HCT116 (cell line): ENCODE data around the gene OPCML. TPM values are rescaled to one million over a fixed set of nuclear protein-coding genes. Genes with fewer than 3 reads are reported as not detected.

Experiments
- ATAC-seq: fragments of 200-7000 bp; cut with Tn5 transposase; 2 replicates; pipeline ENCODE4 v1.9.1; 2020; ENCODE audit warnings: mild to moderate bottlenecking, moderate library complexity
- BruUV-seq: library from RNA; stranded (reverse); fragments of 400-500 nt; replicated peaks from 2 replicates; lab custom pipeline; 2021; lab: Mats Ljungman, UMichigan
- CTCF ChIA-PET: fragments of 300-600 bp; sonication (Branson Sonifier 250); formaldehyde crosslinking; loops from one replicate; lab custom pipeline; 2021; ENCODE audit warnings: antibody characterized with exemption; lab: Charles Lee
- POLR2A ChIA-PET: fragments of 300-600, 350-600 bp; sonication (Branson Sonifier 250); formaldehyde crosslinking; loops from one replicate; lab custom pipeline; 2021; ENCODE audit warnings: antibody characterized with exemption; lab: Charles Lee
- RAD21 ChIA-PET, 2 experiments: fragments of 300-600 bp; sonication (Branson Sonifier 250); formaldehyde crosslinking; loops; one replicate each; lab custom pipeline; 2023; ENCODE audit warnings: low total read pairs in 2 of 2; ENCODE audit not compliant: uncharacterized antibody in 2 of 2, unreplicated experiment in 2 of 2, low non-redundant PET in 1 of 2; lab: Charles Lee
- DNase-seq: peaks from one replicate; pipeline ENCODE4 v3.0.0-alpha.2; 2010; ENCODE audit warnings: low read depth, low spot score
- H2AFZ ChIP-seq: fragments of 200-600 bp; shearing (Covaris generic), sonication (generic); 2 replicates; pipeline ENCODE4 v1.6.1; 2017; ENCODE audit warnings: low read depth, mixed run types, mixed read lengths, antibody characterized with exemption, low read length; ENCODE audit not compliant: poor library complexity, severe bottlenecking
- H3K27ac ChIP-seq: 2 replicates; pipeline ENCODE4 v1.5.1; 2012; ENCODE audit warnings: low read depth, low read length
- H3K27me3 ChIP-seq: fragments of 200-600 bp; sonication (generic); 2 replicates; pipeline ENCODE4 v1.6.1; 2016; ENCODE audit warnings: mixed run types, low read length, mixed read lengths; ENCODE audit not compliant: insufficient read depth
- H3K36me3 ChIP-seq, 2 experiments: fragments of 200-500 bp in 1 of 2; fragments of 200-600 bp in 1 of 2; sonication (Bioruptor generic) in 1 of 2; sonication (generic) in 1 of 2; 2 replicates each; pipeline versions ENCODE4 v1.5.1 to v1.6.1; 2014 to 2016; ENCODE audit warnings: low read length in 2 of 2, inconsistent platforms in 1 of 2, mixed read lengths in 1 of 2, mixed run types in 1 of 2; ENCODE audit not compliant: insufficient read depth in 2 of 2, control insufficient read depth in 1 of 2
- H3K4me1 ChIP-seq, 2 experiments: fragments of 200-600 bp in 1 of 2; sonication (generic) in 1 of 2; 2 replicates each; pipeline versions ENCODE4 v1.5.1 to v1.6.1; 2012 to 2017; ENCODE audit warnings: low read length in 2 of 2, inconsistent platforms in 1 of 2, mild to moderate bottlenecking in 1 of 2, mixed read lengths in 1 of 2, mixed run types in 1 of 2, moderate library complexity in 1 of 2; ENCODE audit not compliant: insufficient read depth in 2 of 2, control insufficient read depth in 1 of 2
- H3K4me2 ChIP-seq: fragments of 200-600 bp; sonication (generic); 2 replicates; pipeline ENCODE4 v1.6.1; 2017; ENCODE audit warnings: mixed run types, low read length, mixed read lengths
- H3K4me3 ChIP-seq, 2 experiments: fragments of 200-600 bp in 1 of 2; sonication (generic) in 1 of 2; replicated peaks in 1 of 2; 2 replicates each; pipeline ENCODE4 v1.5.1; 2011 to 2016; ENCODE audit warnings: low read length in 2 of 2, control low read depth in 1 of 2, low read depth in 1 of 2, mild to moderate bottlenecking in 1 of 2, mixed read lengths in 1 of 2, mixed run types in 1 of 2
- H3K79me2 ChIP-seq: fragments of 200-600 bp; sonication (generic); 2 replicates; pipeline ENCODE4 v1.6.1; 2017; ENCODE audit warnings: mild to moderate bottlenecking, mixed run types, low read length, moderate library complexity, mixed read lengths; ENCODE audit not compliant: insufficient read depth
- H3K9ac ChIP-seq: fragments of 200-600 bp; sonication (generic); 2 replicates; pipeline ENCODE4 v1.6.1; 2016; ENCODE audit warnings: low read length, mixed read lengths
- H3K9me2 ChIP-seq: fragments of 200-600 bp; sonication (generic), shearing (Covaris generic); 2 replicates; pipeline ENCODE4 v1.6.1; 2017; ENCODE audit warnings: mixed run types, mild to moderate bottlenecking, moderate library complexity; ENCODE audit not compliant: insufficient read depth
- H3K9me3 ChIP-seq, 2 experiments: fragments of 200-500 bp in 1 of 2; fragments of 200-600 bp in 1 of 2; sonication (Bioruptor generic) in 1 of 2; sonication (generic) in 1 of 2; 2 replicates each; pipeline ENCODE4 v1.6.1; 2014 to 2017; ENCODE audit warnings: low read length in 2 of 2, mixed read lengths in 2 of 2, inconsistent platforms in 1 of 2, low read depth in 1 of 2, mild to moderate bottlenecking in 1 of 2, mixed run types in 1 of 2, moderate library complexity in 1 of 2; ENCODE audit not compliant: control insufficient read depth in 1 of 2, insufficient read depth in 1 of 2
- H4K20me1 ChIP-seq: fragments of 200-600 bp; sonication (generic), shearing (Covaris generic); 2 replicates; pipeline ENCODE4 v1.6.1; 2017; ENCODE audit warnings: mixed run types, mild to moderate bottlenecking, moderate library complexity; ENCODE audit not compliant: insufficient read depth
- ATF3 ChIP-seq: IDR thresholded peaks from 2 replicates; pipeline ENCODE4 v1.6.1; 2012
- EGR1 ChIP-seq: IDR thresholded peaks from 2 replicates; pipeline ENCODE4 v1.6.1; 2012; ENCODE audit warnings: low read depth
- EZH2 ChIP-seq: fragments of 200-600 bp; sonication (generic); IDR thresholded peaks from 2 replicates; pipeline ENCODE4 v1.6.1; 2017; ENCODE audit warnings: antibody characterized with exemption, mixed run types
- EZH2phosphoT487 ChIP-seq: fragments of 200-600 bp; IDR thresholded peaks from 2 replicates; pipeline ENCODE4 v1.6.1; 2018; ENCODE audit warnings: antibody characterized with exemption, borderline replicate concordance
- FOSL1 ChIP-seq: IDR thresholded peaks from 2 replicates; pipeline ENCODE4 v1.6.1; 2012; ENCODE audit warnings: low read depth
- MAX ChIP-seq: IDR thresholded peaks from 2 replicates; pipeline ENCODE4 v1.6.1; 2012
- POLR2AphosphoS5 ChIP-seq: IDR thresholded peaks from 2 replicates; pipeline ENCODE4 v1.6.1; 2011; ENCODE audit warnings: mild to moderate bottlenecking, low read depth, low read length, moderate library complexity
- RAD21 ChIP-seq: IDR thresholded peaks from 2 replicates; pipeline ENCODE4 v1.6.1; 2012; ENCODE audit warnings: low read depth, mild to moderate bottlenecking
- SIN3A ChIP-seq: IDR thresholded peaks from 2 replicates; pipeline ENCODE4 v1.6.1; 2012; ENCODE audit warnings: low read depth
- SRF ChIP-seq: IDR thresholded peaks from 2 replicates; pipeline ENCODE4 v1.6.1; 2012; ENCODE audit warnings: low read depth
- ZNF274 ChIP-seq: fragments of 200-500 bp; sonication (Bioruptor generic); IDR thresholded peaks from 2 replicates; pipeline ENCODE4 v1.6.1; 2014; ENCODE audit warnings: mild to moderate bottlenecking, low read depth, low read length, inconsistent platforms
- intact Hi-C: fragments of 100-400 bp; cut with micrococcal nuclease; formaldehyde crosslinking; loops from 2 replicates; pipeline ENCODE4 v1.10.0; 2022
- total RNA-seq: library from RNA; stranded (reverse); gene quantifications from one replicate; pipeline ENCODE4 v1.2.1, GENCODE V29; 2021; ENCODE audit not compliant: unreplicated experiment
- TF ChIP-seq, protein P1 (sequence below), 3 experiments: fragments of 200-600 bp in 1 of 3; sonication (generic) in 1 of 3; IDR thresholded peaks in 2 of 3; conservative IDR thresholded peaks in 1 of 3; 2 replicates each; pipeline ENCODE4 v1.5.1; 2012 to 2017; ENCODE audit warnings: low read depth in 2 of 3, low read length in 2 of 3, antibody characterized with exemption in 1 of 3, borderline replicate concordance in 1 of 3, control low read depth in 1 of 3, mild to moderate bottlenecking in 1 of 3, mixed read lengths in 1 of 3, mixed run types in 1 of 3, moderate library complexity in 1 of 3; ENCODE audit not compliant: insufficient read depth in 1 of 3

The OPCML gene
- total RNA-seq, 1 experiment from 2014 or later = not detected

DNA sequence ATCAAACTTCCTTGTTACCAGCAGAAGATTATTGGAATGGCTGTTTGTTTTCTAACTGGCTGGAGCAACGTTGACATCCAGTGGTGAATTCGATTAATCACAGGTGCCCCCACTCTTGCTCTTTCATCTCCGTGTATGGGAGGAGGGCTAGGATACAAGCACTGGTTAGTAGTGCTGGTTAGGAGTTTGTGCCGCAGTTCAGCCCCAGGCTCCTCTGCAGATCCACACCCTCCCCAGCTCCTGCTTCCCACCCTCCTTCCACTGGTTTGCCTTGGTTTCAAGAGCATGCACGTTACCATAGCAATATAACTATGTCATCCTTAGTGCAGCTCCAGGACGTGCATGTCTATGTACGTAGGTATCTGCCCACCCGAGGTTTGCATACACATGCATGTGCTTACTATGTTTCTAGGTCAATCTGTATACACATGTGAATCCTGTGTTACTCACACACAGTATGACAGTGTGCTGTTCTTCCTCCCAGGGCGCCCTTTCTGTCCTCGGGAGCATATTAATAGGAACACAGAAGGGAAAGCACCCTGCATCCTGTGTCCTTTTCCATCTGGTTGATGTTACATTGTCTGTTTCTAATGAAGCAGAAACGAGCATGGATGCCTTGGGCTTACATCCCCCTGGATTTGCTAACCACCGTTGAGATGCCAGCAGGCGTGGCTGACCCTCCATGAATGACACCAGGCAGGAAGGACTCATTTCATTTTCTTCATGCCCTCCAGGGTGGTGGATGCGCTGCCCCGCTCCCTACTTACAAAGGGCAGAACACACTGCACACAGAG, 539.3 kb downstream of the OPCML start:
- Histone ChIP-seq H2AFZ (no peak overlapping the region), H3K9ac (no peak overlapping the region), H3K9me3 (peaks cover 5 to 17% of the 10 kb centered on the region in 2 experiments; a peak in 2 of 4 replicates), H3K4me1 (no peaks in the 10 kb centered on the region), H3K27ac (no peak overlapping the region), H3K27me3 (no peaks in the 10 kb centered on the region), H3K9me2 (no peaks in the 10 kb centered on the region), H3K79me2 (no peaks in the 10 kb centered on the region), H3K4me3 (no peak overlapping the region), H4K20me1 (no peaks in the 10 kb centered on the region), H3K36me3 (no peaks in the 10 kb centered on the region), H3K4me2 (no peak overlapping the region)
- TF ChIP-seq RAD21 = no peak
- TF ChIP-seq POLR2AphosphoS5 = no peak
- no peak for TF ChIP-seq SIN3A
- TF ChIP-seq EGR1 = no peak
- no peak for TF ChIP-seq MAX
- no peak for TF ChIP-seq ZNF274
- TF ChIP-seq, protein P1, sequence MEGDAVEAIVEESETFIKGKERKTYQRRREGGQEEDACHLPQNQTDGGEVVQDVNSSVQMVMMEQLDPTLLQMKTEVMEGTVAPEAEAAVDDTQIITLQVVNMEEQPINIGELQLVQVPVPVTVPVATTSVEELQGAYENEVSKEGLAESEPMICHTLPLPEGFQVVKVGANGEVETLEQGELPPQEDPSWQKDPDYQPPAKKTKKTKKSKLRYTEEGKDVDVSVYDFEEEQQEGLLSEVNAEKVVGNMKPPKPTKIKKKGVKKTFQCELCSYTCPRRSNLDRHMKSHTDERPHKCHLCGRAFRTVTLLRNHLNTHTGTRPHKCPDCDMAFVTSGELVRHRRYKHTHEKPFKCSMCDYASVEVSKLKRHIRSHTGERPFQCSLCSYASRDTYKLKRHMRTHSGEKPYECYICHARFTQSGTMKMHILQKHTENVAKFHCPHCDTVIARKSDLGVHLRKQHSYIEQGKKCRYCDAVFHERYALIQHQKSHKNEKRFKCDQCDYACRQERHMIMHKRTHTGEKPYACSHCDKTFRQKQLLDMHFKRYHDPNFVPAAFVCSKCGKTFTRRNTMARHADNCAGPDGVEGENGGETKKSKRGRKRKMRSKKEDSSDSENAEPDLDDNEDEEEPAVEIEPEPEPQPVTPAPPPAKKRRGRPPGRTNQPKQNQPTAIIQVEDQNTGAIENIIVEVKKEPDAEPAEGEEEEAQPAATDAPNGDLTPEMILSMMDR (IDR thresholded peaks at IDR 0.05 in 2 of 3, conservative IDR thresholded peaks at IDR 0.05 in 1 of 3; ENCODE audit: borderline replicate concordance in 1 of 3, insufficient read depth in 1 of 3, low read depth in 2 of 3, low read length in 2 of 3) = no peak
- TF ChIP-seq FOSL1 = no peak
- no peak for TF ChIP-seq SRF
- TF ChIP-seq ATF3 = no peak
- TF ChIP-seq EZH2 = no peak
- no peak for TF ChIP-seq EZH2phosphoT487
- ATAC-seq = no peak
- intact Hi-C loops = no loop called here
- ChIA-PET POLR2A (no interaction called here), CTCF (no interaction called here), RAD21 (no interaction called here)
- DNase-seq = no peak
- no TSS peak for BruUV-seq
